HepG2 (cell line): ENCODE results near the gene SNUPN. TPM values are rescaled to one million over a fixed set of nuclear protein-coding genes. Genes with fewer than 3 reads are reported as not detected.

Source experiments
- GPN1 ChIP-seq: sonication (generic); formaldehyde crosslinking; IDR thresholded peaks from 2 replicates; pipeline ENCODE4 v1.5.1; 2020; ENCODE audit warnings: missing genetic modification reagents, borderline replicate concordance
- JDP2 ChIP-seq: sonication (generic); formaldehyde crosslinking; IDR thresholded peaks from 2 replicates; pipeline ENCODE4 v1.8.1; 2022; ENCODE audit warnings: missing genetic modification reagents, borderline replicate concordance
- MXD1 ChIP-seq: sonication (generic); formaldehyde crosslinking; IDR thresholded peaks from 2 replicates; pipeline ENCODE4 v1.4.0; 2020; ENCODE audit warnings: mild to moderate bottlenecking, missing genetic modification reagents
- PPARG ChIP-seq: conservative IDR thresholded peaks from 2 replicates; pipeline ENCODE4 v1.6.1; 2016; ENCODE audit warnings: missing biosample characterization, missing genetic modification reagents
- RXRA ChIP-seq: sonication (generic); formaldehyde crosslinking; IDR thresholded peaks from 2 replicates; pipeline ENCODE4 v1.5.1; 2020; ENCODE audit warnings: missing genetic modification reagents
- ZNF570 ChIP-seq: sonication (generic); formaldehyde crosslinking; IDR thresholded peaks from 2 replicates; pipeline ENCODE4 v1.4.0; 2020; ENCODE audit warnings: mild to moderate bottlenecking, missing genetic modification reagents, borderline replicate concordance
- ZXDC ChIP-seq: sonication (generic); formaldehyde crosslinking; IDR thresholded peaks from 2 replicates; pipeline ENCODE4 v1.5.0; 2020; ENCODE audit warnings: mild to moderate bottlenecking, missing genetic modification reagents
- ZZZ3 ChIP-seq: sonication (generic); formaldehyde crosslinking; IDR thresholded peaks from 2 replicates; pipeline ENCODE4 v1.4.0; 2020; ENCODE audit warnings: missing genetic modification reagents, mild to moderate bottlenecking, borderline replicate concordance
- polyA plus RNA-seq, 8 experiments: library from polyadenylated mRNA; depleted of rRNA in 3 of 8; stranded (reverse) in 7 of 8; unstranded in 1 of 8; fragments of >200 nt; fragmentation: Illumina TruSeq in 4 of 8; extraction: Trizol in 4 of 8; gene quantifications; 2 replicates each; pipeline versions ENCODE4 v1.2.1 to v1.2.3, GENCODE V29; 2011 to 2016; ENCODE audit warnings: low read depth in 4 of 8, missing spikeins in 1 of 8, mixed read lengths in 1 of 8; ENCODE audit not compliant: insufficient read depth in 1 of 8
- total RNA-seq, 5 experiments: library from RNA; depleted of rRNA; stranded (reverse); fragments of >200 nt; fragmentation: Illumina TruSeq; extraction: Trizol; gene quantifications; 2 replicates each; pipeline ENCODE4 v1.2.3, GENCODE V29; 2016; ENCODE audit warnings: low read depth in 1 of 5

SNUPN gene
- total and polyA plus RNA-seq, 2 of the 13 experiments (the other 11 are each of a cell fraction or from before 2014, with no cell fraction given), result 9.0 to 16.4 TPM

- TF ChIP-seq ZZZ3 (CRISPR knock-in tag) (no peak), PPARG (CRISPR knock-in tag) (no peak), ZXDC (CRISPR knock-in tag) (no peak), MXD1 (CRISPR knock-in tag) (no peak), ZNF570 (no peak), GPN1 (CRISPR knock-in tag) (no peak), RXRA (CRISPR knock-in tag) (no peak), JDP2 (CRISPR knock-in tag) (no peak)
Observed at GRCh38 chr15:75570126-75570845, 55.2 kb downstream of the SNUPN start (continued).
